ENCODE results near the gene MNS1. TPM values are rescaled to one million over a fixed set of nuclear protein-coding genes. Genes with fewer than 3 reads are reported as not detected.
A peak's percentile ranks its signal among the peaks of the same experiment; 100 is the strongest.
"Not testable (repeated sequence)": the region's sequence is repeated elsewhere in the genome, so short reads cannot be mapped to it uniquely, and the experiment has no call there.

The MNS1 gene, protein sequence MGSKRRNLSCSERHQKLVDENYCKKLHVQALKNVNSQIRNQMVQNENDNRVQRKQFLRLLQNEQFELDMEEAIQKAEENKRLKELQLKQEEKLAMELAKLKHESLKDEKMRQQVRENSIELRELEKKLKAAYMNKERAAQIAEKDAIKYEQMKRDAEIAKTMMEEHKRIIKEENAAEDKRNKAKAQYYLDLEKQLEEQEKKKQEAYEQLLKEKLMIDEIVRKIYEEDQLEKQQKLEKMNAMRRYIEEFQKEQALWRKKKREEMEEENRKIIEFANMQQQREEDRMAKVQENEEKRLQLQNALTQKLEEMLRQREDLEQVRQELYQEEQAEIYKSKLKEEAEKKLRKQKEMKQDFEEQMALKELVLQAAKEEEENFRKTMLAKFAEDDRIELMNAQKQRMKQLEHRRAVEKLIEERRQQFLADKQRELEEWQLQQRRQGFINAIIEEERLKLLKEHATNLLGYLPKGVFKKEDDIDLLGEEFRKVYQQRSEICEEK
- 10.9 and 17.7 TPM in 2 replicates for total RNA-seq (2014; rRNA removed; shearing (Covaris generic); ENCODE audit: low replicate concordance)

DNA sequence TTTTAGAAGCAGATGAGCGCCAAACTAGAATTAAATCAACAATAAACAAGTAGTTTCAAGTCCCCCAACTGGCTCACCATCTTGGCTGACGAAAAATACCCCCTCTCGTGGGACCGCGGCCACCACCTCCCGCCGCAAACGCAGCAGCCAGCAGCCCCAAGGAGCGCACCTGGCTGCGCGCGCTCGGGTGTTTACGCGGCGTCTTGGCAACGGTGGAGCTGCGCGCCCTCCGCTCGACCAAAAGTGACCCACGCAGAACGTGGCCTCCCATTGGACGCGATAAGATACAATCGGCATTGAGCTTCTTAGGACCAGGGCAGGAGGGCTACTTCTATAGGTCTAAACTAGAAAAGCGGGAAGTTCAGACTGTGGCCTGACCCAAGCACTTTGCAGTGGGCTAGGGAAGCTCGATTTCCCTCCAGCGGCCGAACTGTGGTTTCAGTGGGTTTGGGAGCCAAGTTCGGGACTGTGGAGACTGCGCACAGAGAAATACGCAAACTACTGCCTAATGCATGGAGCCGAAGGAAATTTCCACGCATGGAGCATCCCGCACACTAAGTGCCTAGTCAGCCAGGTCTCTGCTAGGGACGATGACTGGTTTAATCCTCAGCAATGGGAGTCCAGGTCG lies at the start of gene MNS1:
MNS1 (minus strand) TSS at position 245 of the 628 bp plus-strand sequence; CDS start at position 80, 165 bp downstream.
- Histone ChIP-seq H3K27me3 (no peaks in the 10 kb centered on the region), H3K9me3 (no peaks in the 10 kb centered on the region), H3K4me3 (peak within 1 kb of the TSS; percentile 71), H3K36me3 (peaks cover 12% of the 10 kb centered on the region; the same call in 1 of the 2 replicates)
- DNase-seq = peak; percentile 94

GRCh38 chr15:56496635-56497034 lies 31.7 kb upstream of the MNS1 start:
- Histone ChIP-seq H3K9me3 (peaks cover 3% of the 10 kb centered on the region), H3K4me3 (no peak overlapping the region), H3K27me3 (no peaks in the 10 kb centered on the region), H3K36me3 (no peaks in the 10 kb centered on the region)
- peak; percentile 9 for DNase-seq

DNA sequence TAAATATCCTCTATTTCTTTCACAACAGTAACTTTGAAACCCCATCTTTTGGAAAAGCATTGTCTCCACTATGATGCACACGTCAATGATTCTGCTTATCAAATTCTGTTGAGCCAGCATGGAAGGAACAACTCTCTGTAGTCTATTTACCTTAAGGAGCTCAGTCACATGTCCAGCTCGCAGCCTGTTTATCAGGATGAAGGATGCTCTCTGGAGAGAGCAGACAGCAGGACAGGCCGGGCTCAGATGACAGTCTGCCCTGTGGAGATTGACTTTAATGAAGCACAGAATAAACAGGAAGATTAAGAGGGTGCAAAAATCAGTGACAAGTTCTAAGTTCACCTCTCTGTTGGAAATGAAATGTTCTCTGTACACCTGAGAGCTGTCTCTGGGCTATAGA lies 30.6 kb upstream of the MNS1 start:
- H3K4me3 ChIP-seq = no peak overlapping the region
- DNase-seq = no peak
- H3K9me3 ChIP-seq = no peaks in the 10 kb centered on the region
- H3K36me3 ChIP-seq = no peaks in the 10 kb centered on the region
- H3K27me3 ChIP-seq = no peaks in the 10 kb centered on the region

- Histone ChIP-seq H3K4me3 (no peak overlapping the region), H3K36me3 (no peaks in the 10 kb centered on the region), H3K27me3 (no peaks in the 10 kb centered on the region), H3K9me3 (no peaks in the 10 kb centered on the region)
- no peak for DNase-seq
Measured at GRCh38 chr15:56495053-56495452, 30.1 kb upstream of the MNS1 start.

GRCh38 chr15:56492791-56493555 lies 28.0 kb upstream of the MNS1 start:
- Histone ChIP-seq H3K9me3 (no peaks in the 10 kb centered on the region), H3K27me3 (no peaks in the 10 kb centered on the region), H3K36me3 (no peaks in the 10 kb centered on the region), H3K4me3 (no peak overlapping the region)
- no peak for DNase-seq

GRCh38 chr15:56492236-56492635 lies 27.3 kb upstream of the MNS1 start:
- no peak for DNase-seq
- Histone ChIP-seq H3K36me3 (no peaks in the 10 kb centered on the region), H3K4me3 (no peak overlapping the region), H3K9me3 (no peaks in the 10 kb centered on the region), H3K27me3 (no peaks in the 10 kb centered on the region)

- no peak overlapping the region for H3K4me3 ChIP-seq
- H3K36me3 ChIP-seq = no peaks in the 10 kb centered on the region
- peak; percentile 48 for DNase-seq
- H3K27me3 ChIP-seq = no peaks in the 10 kb centered on the region
- H3K9me3 ChIP-seq = no peaks in the 10 kb centered on the region
Measured at GRCh38 chr15:56491110-56491722, 26.3 kb upstream of the MNS1 start.

- H3K36me3 ChIP-seq = no peaks in the 10 kb centered on the region
- H3K9me3 ChIP-seq = no peaks in the 10 kb centered on the region
- H3K4me3 ChIP-seq = no peak overlapping the region
- H3K27me3 ChIP-seq = no peaks in the 10 kb centered on the region
- no peak for DNase-seq
Measured at GRCh38 chr15:56490461-56490860, 25.5 kb upstream of the MNS1 start.

GRCh38 chr15:56486206-56486605 lies 21.3 kb upstream of the MNS1 start:
- H3K36me3 ChIP-seq, H3K4me3 ChIP-seq, H3K27me3 ChIP-seq, DNase-seq, H3K9me3 ChIP-seq: not testable (repeated sequence)

DNA sequence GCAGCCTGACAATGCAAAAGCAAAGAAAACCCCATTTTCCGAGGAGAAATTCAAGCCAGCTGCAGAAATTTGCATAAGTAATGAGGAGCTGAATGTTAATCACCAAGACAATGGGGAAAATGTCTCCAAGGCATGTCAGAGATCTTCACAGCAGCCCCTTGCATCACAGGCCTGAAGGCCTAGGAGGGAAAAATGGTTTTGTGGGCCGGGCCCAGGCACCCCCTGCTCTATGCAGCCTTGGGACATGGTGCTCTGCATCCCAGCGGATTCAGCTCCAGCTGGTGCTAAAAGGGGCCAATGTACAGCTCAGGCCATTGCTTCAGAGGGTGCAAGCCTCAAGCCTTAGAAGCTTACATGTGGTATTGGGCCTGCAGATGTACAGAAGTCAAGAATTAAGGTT lies 20.5 kb upstream of the MNS1 start:
- not testable (repeated sequence) for H3K36me3 ChIP-seq, H3K9me3 ChIP-seq, H3K27me3 ChIP-seq, H3K4me3 ChIP-seq, DNase-seq

GRCh38 chr15:56484287-56484686 lies 19.4 kb upstream of the MNS1 start:
- H3K36me3 ChIP-seq = no peaks in the 10 kb centered on the region
- H3K9me3 ChIP-seq = no peaks in the 10 kb centered on the region
- no peaks in the 10 kb centered on the region for H3K27me3 ChIP-seq
- no peak overlapping the region for H3K4me3 ChIP-seq
- DNase-seq = no peak

GRCh38 chr15:56475351-56475750 lies 10.4 kb upstream of the MNS1 start:
- no peak for DNase-seq
- Histone ChIP-seq H3K36me3 (no peaks in the 10 kb centered on the region), H3K4me3 (no peak overlapping the region), H3K27me3 (peaks cover 5% of the 10 kb centered on the region), H3K9me3 (no peaks in the 10 kb centered on the region)

- Histone ChIP-seq H3K9me3 (no peaks in the 10 kb centered on the region), H3K27me3 (peaks cover 5% of the 10 kb centered on the region), H3K36me3 (no peaks in the 10 kb centered on the region), H3K4me3 (no peak overlapping the region)
- no peak for DNase-seq
Measured at GRCh38 chr15:56473017-56473416, 8.1 kb upstream of the MNS1 start.

DNA sequence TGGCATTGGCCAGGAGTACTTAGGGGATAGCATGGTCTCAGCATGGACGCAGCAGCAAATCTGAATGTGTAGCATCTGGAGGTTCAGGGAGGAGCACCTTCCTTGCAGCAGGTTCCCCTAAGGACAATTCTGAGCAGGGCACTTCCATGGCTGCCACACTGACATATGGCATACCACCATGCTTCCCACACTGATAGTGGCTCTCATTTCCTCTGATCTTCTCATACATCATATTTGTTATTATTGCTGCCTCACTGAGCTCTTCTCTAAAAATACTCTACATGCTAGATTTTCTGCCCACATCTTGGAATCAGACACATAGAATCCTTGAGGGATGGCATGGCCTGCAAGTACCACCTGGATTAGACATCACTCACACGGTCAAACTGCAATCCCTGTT lies 7.3 kb upstream of the MNS1 start:
- no peaks in the 10 kb centered on the region for H3K9me3 ChIP-seq
- no peak for DNase-seq
- peaks cover 5% of the 10 kb centered on the region for H3K27me3 ChIP-seq
- H3K4me3 ChIP-seq = no peak overlapping the region
- no peaks in the 10 kb centered on the region for H3K36me3 ChIP-seq

- no peaks in the 10 kb centered on the region for H3K9me3 ChIP-seq
- H3K27me3 ChIP-seq = peaks cover 5% of the 10 kb centered on the region
- H3K36me3 ChIP-seq = no peaks in the 10 kb centered on the region
- DNase-seq = no peak
- H3K4me3 ChIP-seq = no peak overlapping the region
Measured at GRCh38 chr15:56471440-56472069, 6.6 kb upstream of the MNS1 start.

- Histone ChIP-seq H3K4me3 (no peak overlapping the region), H3K9me3 (no peaks in the 10 kb centered on the region)
- DNase-seq = no peak
Measured at GRCh38 chr15:56469483-56469882, 4.5 kb upstream of the MNS1 start.

More at GRCh38 chr15:56469483-56469882, 4.5 kb upstream of the MNS1 start:
- no peaks in the 10 kb centered on the region for H3K36me3 ChIP-seq
- no peaks in the 10 kb centered on the region; the same call in 1 of the 2 replicates for H3K27me3 ChIP-seq

All from MG63 (cell line).